Measurements from ENCODE around the gene ASS1.

- no peak for TF ChIP-seq CTCF (IDR thresholded peaks at IDR 0.05; ENCODE audit: borderline replicate concordance, extremely low read depth, low read length, poor library complexity, severe bottlenecking)
- no peak for TF ChIP-seq EZH2 (IDR thresholded peaks at IDR 0.05; ENCODE audit: borderline replicate concordance, low read depth, low read length, severe bottlenecking)
Measured at GRCh38 chr9:130526854-130527650, 82.3 kb downstream of the ASS1 start.
